IMR-90 (cell line): ENCODE results near the gene MAML2. TPM values are rescaled to one million over a fixed set of nuclear protein-coding genes. Genes with fewer than 3 reads are reported as not detected.

Experiments
- ATAC-seq: fragments of 200-7000 bp; cut with Tn5 transposase; 2 replicates; pipeline ENCODE4 v1.9.1; 2020; ENCODE audit warnings: low read depth, mild to moderate bottlenecking, moderate library complexity
- BruUV-seq: library from RNA; stranded (reverse); fragments of 400-500 nt; replicated peaks from 2 replicates; lab custom pipeline; 2021; lab: Mats Ljungman, UMichigan
- CTCF ChIA-PET: fragments of 300-600 bp; formaldehyde crosslinking; extraction: SDS; loops from one replicate; lab custom pipeline; 2021; ENCODE audit warnings: antibody characterized with exemption; lab: Yijun Ruan, JAX
- POLR2A ChIA-PET: fragments of 300-600 bp; sonication (Branson Sonifier 250); formaldehyde crosslinking; loops from one replicate; lab custom pipeline; 2022; ENCODE audit warnings: antibody characterized with exemption; ENCODE audit not compliant: unreplicated experiment; lab: Charles Lee
- DNase-seq: peaks from one replicate; pipeline ENCODE4 v3.0.0; 2013
- H2AFZ ChIP-seq: replicated peaks from 2 replicates; pipeline ENCODE3; 2013; ENCODE audit warnings: low read length, mild to moderate bottlenecking; ENCODE audit not compliant: poor library complexity
- H2AK5ac ChIP-seq: 2 replicates; pipeline ENCODE4 v1.6.1; 2013; ENCODE audit warnings: low read depth, low read length, inconsistent platforms
- H2AK9ac ChIP-seq: replicated peaks from 2 replicates; pipeline ENCODE3; 2013; ENCODE audit warnings: mild to moderate bottlenecking, low read depth, low read length, moderate library complexity; ENCODE audit not compliant: poor library complexity
- H2BK120ac ChIP-seq: 2 replicates; pipeline ENCODE4 v1.6.1; 2013; ENCODE audit warnings: low read depth, low read length, inconsistent platforms
- H2BK15ac ChIP-seq: 3 replicates; pipeline ENCODE4 v1.6.1; 2013; ENCODE audit warnings: low read depth, low read length, inconsistent platforms
- H2BK20ac ChIP-seq: 2 replicates; pipeline ENCODE4 v1.6.1; 2013; ENCODE audit warnings: low read depth, mild to moderate bottlenecking, inconsistent platforms, low read length, moderate library complexity
- H2BK5ac ChIP-seq: 2 replicates; pipeline ENCODE4 v1.6.1; 2013; ENCODE audit warnings: mild to moderate bottlenecking, low read depth, low read length, inconsistent platforms; ENCODE audit not compliant: poor library complexity, severe bottlenecking
- H3K14ac ChIP-seq: replicated peaks from 2 replicates; pipeline ENCODE4 v1.6.1; 2013; ENCODE audit warnings: low read depth, low read length, inconsistent platforms
- H3K18ac ChIP-seq: 2 replicates; pipeline ENCODE4 v1.6.1; 2013; ENCODE audit warnings: low read depth, low read length, control low read depth
- H3K23ac ChIP-seq: 2 replicates; pipeline ENCODE4 v1.6.1; 2013; ENCODE audit warnings: low read depth, low read length, inconsistent platforms
- H3K27ac ChIP-seq: 2 replicates; pipeline ENCODE4 v1.5.1; 2013; ENCODE audit warnings: mild to moderate bottlenecking, control low read depth, low read length; ENCODE audit not compliant: insufficient read depth
- H3K27me3 ChIP-seq: 2 replicates; pipeline ENCODE4 v1.6.1; 2013; ENCODE audit warnings: low read length; ENCODE audit not compliant: control insufficient read depth, insufficient read depth
- H3K36me3 ChIP-seq: 2 replicates; pipeline ENCODE4 v1.6.1; 2013; ENCODE audit warnings: low read length, mixed read lengths; ENCODE audit not compliant: control insufficient read depth, insufficient read depth
- H3K4ac ChIP-seq: 2 replicates; pipeline ENCODE4 v1.6.1; 2013; ENCODE audit warnings: low read depth, low read length, inconsistent platforms
- H3K4me1 ChIP-seq: 2 replicates; pipeline ENCODE4 v1.6.1; 2013; ENCODE audit warnings: low read length, mixed read lengths; ENCODE audit not compliant: control insufficient read depth, insufficient read depth
- H3K4me2 ChIP-seq: 2 replicates; pipeline ENCODE4 v1.6.1; 2013; ENCODE audit warnings: low read depth, mild to moderate bottlenecking, control low read depth, low read length, moderate library complexity
- H3K4me3 ChIP-seq: 2 replicates; pipeline ENCODE4 v1.5.1; 2013; ENCODE audit warnings: low read depth, mild to moderate bottlenecking, control low read depth, low read length, moderate library complexity; ENCODE audit not compliant: insufficient read depth
- H3K56ac ChIP-seq: 2 replicates; pipeline ENCODE4 v1.6.1; 2013; ENCODE audit warnings: low read length, inconsistent platforms; ENCODE audit not compliant: insufficient read depth; ENCODE audit errors: extremely low read depth
- H3K79me1 ChIP-seq, 2 experiments: 2 replicates each; pipeline ENCODE4 v1.6.1; 2013; ENCODE audit warnings: low read length in 2 of 2, inconsistent platforms in 1 of 2, low read depth in 1 of 2
- H3K9ac ChIP-seq: 2 replicates; pipeline ENCODE4 v1.6.1; 2013; ENCODE audit warnings: low read depth, low read length, control low read depth
- H3K9me1 ChIP-seq: 2 replicates; pipeline ENCODE4 v1.6.1; 2013; ENCODE audit warnings: low read length, inconsistent platforms; ENCODE audit not compliant: insufficient read depth
- H3K9me3 ChIP-seq: 2 replicates; pipeline ENCODE4 v1.6.1; 2013; ENCODE audit warnings: low read length; ENCODE audit not compliant: control insufficient read depth, insufficient read depth
- H4K20me1 ChIP-seq: 2 replicates; pipeline ENCODE4 v1.6.1; 2013; ENCODE audit warnings: low read length, inconsistent platforms; ENCODE audit not compliant: insufficient read depth
- H4K5ac ChIP-seq: 2 replicates; pipeline ENCODE4 v1.6.1; 2013; ENCODE audit warnings: mild to moderate bottlenecking, low read depth, low read length, control low read depth
- H4K8ac ChIP-seq, 2 experiments: 2 replicates each; pipeline ENCODE4 v1.6.1; 2013; ENCODE audit warnings: low read depth in 2 of 2, low read length in 2 of 2, control low read depth in 1 of 2, inconsistent platforms in 1 of 2
- H4K91ac ChIP-seq: 2 replicates; pipeline ENCODE4 v1.6.1; 2013; ENCODE audit warnings: low read depth, low read length, inconsistent platforms; ENCODE audit not compliant: insufficient read depth
- CHD1 ChIP-seq: IDR thresholded peaks from 2 replicates; pipeline ENCODE4 v1.6.1; 2012; ENCODE audit warnings: low read depth, low read length, improper control_type of control experiment
- FOS ChIP-seq: fragments of 150-350 bp; IDR thresholded peaks from 2 replicates; pipeline ENCODE4 v1.6.1; 2016; ENCODE audit warnings: low read depth, low read length
- WGBS, 2 experiments: methylation state at CpG; one replicate each; pipeline versions ENCODE4 v1.1.5 to v1.1.7; 2013; ENCODE audit warnings: missing lambda C conversion rate in 2 of 2; ENCODE audit not compliant: insufficient read length in 1 of 2; ENCODE audit errors: extremely low coverage in 2 of 2; 5-methylcytosine and 5-hydroxymethylcytosine counted together
- dilution Hi-C: fragments of 300-500 bp; cut with HindIII; formaldehyde crosslinking; loops from one replicate; pipeline ENCODE4 v1.14.3; 2018; ENCODE audit warnings: low sequenced_read_pairs; ENCODE audit not compliant: unreplicated experiment
- in situ Hi-C: fragments of 300-500 bp; cut with MboI; formaldehyde crosslinking; loops from 3 replicates; pipeline ENCODE4 v1.14.3; 2019; ENCODE audit warnings: low sequenced_read_pairs, inconsistent platforms, mixed read lengths
- intact Hi-C: fragments of 100-400 bp; cut with micrococcal nuclease; formaldehyde crosslinking; loops from 2 replicates; pipeline ENCODE4 v1.10.0; 2022
- polyA plus RNA-seq, 3 experiments: library from polyadenylated mRNA; depleted of rRNA; stranded (reverse); fragments of >200 nt; gene quantifications; 2 replicates each; pipeline ENCODE4 v1.2.3, GENCODE V29; 2012; ENCODE audit warnings: low replicate concordance in 1 of 3
- total RNA-seq: library from RNA; depleted of rRNA; stranded (reverse); fragments of >200 nt; gene quantifications from 2 replicates; pipeline ENCODE4 v1.2.3, GENCODE V29; 2012

Gene MAML2
- total and polyA plus RNA-seq, 2 of the 4 experiments (the other 2 are of a cell fraction), result 15.0 to 19.5 TPM

DNA sequence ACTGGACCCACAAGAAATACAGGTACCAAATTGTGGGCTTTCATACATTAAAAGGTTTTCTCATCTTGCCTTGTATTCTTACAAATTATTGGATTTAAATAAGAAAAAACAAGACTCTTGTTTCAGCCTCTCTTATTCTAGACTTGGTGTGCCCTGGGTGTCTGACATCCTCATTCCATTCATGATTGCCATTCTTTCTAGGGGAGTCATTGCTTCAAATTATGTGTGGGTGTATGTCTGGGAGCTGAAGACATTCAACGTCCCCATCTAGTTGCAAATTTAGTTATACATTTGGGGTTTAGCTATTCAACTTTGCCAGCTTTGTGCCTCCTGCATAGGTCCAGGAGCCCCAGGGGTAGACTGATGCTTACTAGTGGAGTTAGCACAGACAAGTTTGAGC, 18.1 kb downstream of the MAML2 start:
- Histone ChIP-seq H3K4me3 (no peak overlapping the region), H3K4me1 (peaks cover 29% of the 10 kb centered on the region), H2BK15ac (peak overlapping the region; percentile 64), H3K36me3 (peaks cover 2% of the 10 kb centered on the region), H3K14ac (peak overlapping the region; percentile 87), H4K20me1 (no peaks in the 10 kb centered on the region), H3K9me1 (peaks cover 11% of the 10 kb centered on the region), H3K4me2 (peak overlapping the region; percentile 90), H3K4ac (peak overlapping the region; percentile 100), H3K27ac (peak overlapping the region; percentile 96), H3K23ac (peak overlapping the region; percentile 99), H2AK9ac (no peak overlapping the region), H3K56ac (peak overlapping the region; percentile 95), H3K18ac (peak overlapping the region; percentile 99), H4K5ac (peak overlapping the region; percentile 98), H3K27me3 (no peaks in the 10 kb centered on the region), H2AFZ (no peak overlapping the region), H3K9me3 (no peaks in the 10 kb centered on the region), H4K91ac (peak overlapping the region; percentile 97), H2BK5ac (peak overlapping the region; percentile 94), H3K9ac (peak overlapping the region; percentile 74), H4K8ac (peak overlapping the region; percentile 75 to 96), H2BK120ac (peak overlapping the region; percentile 100), H3K79me1 (peaks cover 34 to 78% of the 10 kb centered on the region in 2 experiments), H2AK5ac (peak overlapping the region; percentile 72), H2BK20ac (peak overlapping the region; percentile 99)
- CTCF ChIA-PET, result interaction anchor here (0.6 to 1.6 kb wide), 4 partner anchors 9 to 347 kb away, joined by 3 to 7 read pairs (median 4); partner anchors contain the start of gene MAML2
- WGBS, 2 experiments, result no CpG with 5 or more reads among the region's 1 CpG
- TF ChIP-seq FOS, result 0 out of 2 replicates have a peak, but pooled peaks have one; percentile 23
- TF ChIP-seq CHD1, result no peak
- dilution Hi-C loops, result no loop called here
- no TSS peak for BruUV-seq
- ATAC-seq, result peak; percentile 90
- intact Hi-C loops, result no loop called here
- POLR2A ChIA-PET, result interaction anchor here (0.6 kb wide), 1 partner anchor 14 kb away, joined by 3 read pairs; no protein-coding TSS in a partner anchor
- in situ Hi-C loops, result no loop called here
- peak; percentile 83 for DNase-seq
